GM19238 (cell line): ENCODE results near the gene SMPD4.
A peak's percentile ranks its signal among the peaks of the same experiment; 100 is the strongest.
"Not testable (repeated sequence)": the region's sequence is repeated elsewhere in the genome, so short reads cannot be mapped to it uniquely, and the experiment has no call there.

Source experiments
- DNase-seq: peaks from one replicate; pipeline ENCODE4 v3.0.0; 2011; ENCODE audit warnings: low spot score; ENCODE audit not compliant: insufficient read length

The SMPD4 gene

GRCh38 chr2:130181325-130181879 is at the start of gene SMPD4:
Gene SMPD4 (minus strand): TSS chr2:130181602. CDS start chr2:130176592, 5,010 bp downstream.
- DNase-seq: peak; percentile 74

GRCh38 chr2:130230907-130231306 is 49.5 kb upstream of the SMPD4 start:
- not testable (repeated sequence) for DNase-seq

GRCh38 chr2:130230376-130230775 is 49.0 kb upstream of the SMPD4 start:
- DNase-seq: not testable (repeated sequence)

- peak; percentile 19 for DNase-seq
Measured at GRCh38 chr2:130229161-130229510, 47.7 kb upstream of the SMPD4 start.

GRCh38 chr2:130228467-130229160 is 47.2 kb upstream of the SMPD4 start:
- DNase-seq: not testable (repeated sequence)

- DNase-seq: not testable (repeated sequence)
Measured at GRCh38 chr2:130228005-130228404, 46.6 kb upstream of the SMPD4 start.

GRCh38 chr2:130222523-130222922 is 41.1 kb upstream of the SMPD4 start:
- not testable (repeated sequence) for DNase-seq

- DNase-seq: not testable (repeated sequence)
Measured at GRCh38 chr2:130220505-130220904, 39.1 kb upstream of the SMPD4 start.

GRCh38 chr2:130219147-130219546 is 37.7 kb upstream of the SMPD4 start:
- DNase-seq: not testable (repeated sequence)

GRCh38 chr2:130207051-130207450 is 25.6 kb upstream of the SMPD4 start:
- DNase-seq: not testable (repeated sequence)

- not testable (repeated sequence) for DNase-seq
Measured at GRCh38 chr2:130203150-130203549, 21.7 kb upstream of the SMPD4 start.

- not testable (repeated sequence) for DNase-seq
Measured at GRCh38 chr2:130202518-130202917, 21.1 kb upstream of the SMPD4 start.

GRCh38 chr2:130198343-130198742 is 16.9 kb upstream of the SMPD4 start, which contains the start of gene TUBA3E:
Gene TUBA3E (minus strand): TSS chr2:130198439. CDS start chr2:130198360, 79 bp downstream.
- no peak for DNase-seq

GRCh38 chr2:130196052-130196451 is 14.7 kb upstream of the SMPD4 start:
- not testable (repeated sequence) for DNase-seq

GRCh38 chr2:130195089-130195635 is 13.8 kb upstream of the SMPD4 start:
- DNase-seq: not testable (repeated sequence)

GRCh38 chr2:130193824-130194223 is 12.4 kb upstream of the SMPD4 start:
- not testable (repeated sequence) for DNase-seq

- DNase-seq: not testable (repeated sequence)
Measured at GRCh38 chr2:130192451-130192850, 11.0 kb upstream of the SMPD4 start.

- DNase-seq: not testable (repeated sequence)
Measured at GRCh38 chr2:130191319-130191718, 9.9 kb upstream of the SMPD4 start.

- DNase-seq: no peak
Measured at GRCh38 chr2:130190237-130190636, 8.8 kb upstream of the SMPD4 start.

GRCh38 chr2:130188958-130189357 is 7.6 kb upstream of the SMPD4 start:
- DNase-seq: not testable (repeated sequence)

GRCh38 chr2:130187859-130188792 is 6.7 kb upstream of the SMPD4 start:
- DNase-seq: not testable (repeated sequence)
